Upper lobe of left lung (tissue), 4 donors: Measurements from ENCODE around the gene ARFGEF3.

Experiments
- POLR2A ChIP-seq, 4 donors: fragments of 450-650 bp; IDR thresholded peaks; one replicate each; pipeline ENCODE4 v1.5.1; 2016 to 2017; ENCODE audit warnings: antibody characterized with exemption in 4 of 4, mild to moderate bottlenecking in 2 of 4
- POLR2AphosphoS5 ChIP-seq, 2 donors: sonication (generic); formaldehyde crosslinking; IDR thresholded peaks; one replicate each; pipeline ENCODE4 v1.5.1; 2017; ENCODE audit warnings: antibody characterized with exemption in 2 of 2

DNA sequence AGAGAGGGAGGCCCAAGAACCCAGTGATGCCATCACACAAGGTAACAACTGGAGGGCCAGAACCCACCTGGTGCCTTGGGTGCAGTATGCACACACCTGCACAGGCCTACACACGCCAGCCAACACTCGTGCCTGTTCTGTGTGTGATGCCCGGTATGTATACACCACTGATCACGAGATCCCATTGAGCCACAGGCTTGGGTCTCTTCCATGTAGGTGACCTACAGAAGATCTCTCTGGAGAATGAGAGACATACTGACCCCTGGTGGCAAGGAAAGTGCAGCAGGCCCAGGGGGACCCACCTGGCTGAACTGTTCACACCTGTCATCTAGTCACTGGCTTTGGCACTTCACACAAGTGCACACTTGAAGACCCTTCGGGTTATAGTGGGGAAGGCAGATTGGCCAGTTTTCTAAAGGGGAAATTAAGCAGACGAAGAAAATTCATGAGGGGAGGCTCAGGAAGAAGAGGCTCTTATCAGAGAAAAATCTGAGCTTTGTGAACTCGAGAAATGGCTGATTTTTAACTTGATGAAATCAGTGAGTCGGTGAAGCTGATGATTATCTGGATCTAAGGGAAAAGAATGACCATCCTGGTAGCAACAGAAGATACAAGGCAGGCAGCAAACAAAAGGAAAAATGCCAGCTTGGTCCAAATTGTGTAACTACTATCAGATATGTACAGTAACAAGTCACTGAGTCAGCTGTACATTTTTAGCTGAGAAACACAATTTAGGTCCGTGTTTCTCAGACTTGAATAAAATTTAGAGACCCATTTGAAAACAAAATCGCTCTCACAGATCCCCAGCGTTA is 125.6 kb downstream of the ARFGEF3 start:
- TF ChIP-seq POLR2A (IDR thresholded peaks at IDR 0.05) = no peak
- TF ChIP-seq POLR2AphosphoS5 (IDR thresholded peaks at IDR 0.05) = no peak
